ENCODE measurements around the gene PNPLA7. TPM values are rescaled to one million over a fixed set of nuclear protein-coding genes. Genes with fewer than 3 reads are reported as not detected.
A peak's percentile ranks its signal among the peaks of the same experiment; 100 is the strongest.
"Not testable (repeated sequence)": the region's sequence is repeated elsewhere in the genome, so short reads cannot be mapped to it uniquely, and the experiment has no call there.

The PNPLA7 gene
- total RNA-seq (10 to 100 TPM in 4 of 7 donors, 1 to 10 TPM in 3; 5.1 to 22.7 (median 11.3) TPM), polyA plus RNA-seq (10 to 100 TPM in 2 of 3 donors, 1 to 10 TPM in 1; 8.4 to 19.9 (median 10.1) TPM)
- long read RNA-seq, donor 1 = 0 reads
- long read RNA-seq, donor 2 = 0 reads

DNA sequence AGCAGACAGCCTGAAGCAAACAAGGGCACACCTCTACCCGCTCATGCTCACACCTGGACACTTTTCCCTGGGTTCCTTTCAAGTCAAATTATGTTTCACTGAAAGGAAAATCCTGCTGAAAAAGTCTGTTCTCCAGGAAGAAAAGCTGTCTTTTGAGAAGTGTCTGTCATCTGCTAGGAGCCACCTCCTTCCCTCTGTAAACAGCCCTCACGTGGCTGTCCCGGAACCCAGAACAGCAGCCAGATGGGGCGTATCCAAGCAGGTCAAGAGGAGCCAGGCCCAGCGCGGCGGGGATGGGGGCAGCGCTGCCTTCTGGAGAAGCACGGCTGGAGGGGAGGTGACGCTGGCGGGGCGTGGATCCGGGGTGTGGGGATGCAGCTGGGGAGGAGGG lies at the start of gene PNPLA7:
Gene PNPLA7, minus strand, starts transcription at position 172 of the 391 bp plus-strand sequence. CDS start 205 bp downstream, outside the sequence.
- intact Hi-C loops (cut with DNase I; ENCODE audit: low total_unique reads) = no loop called here
- Histone ChIP-seq H3K27ac (peak within 1 kb of the TSS; percentile 51 to 93 (median 90)), H3K4me1 (peaks cover 15 to 70% (median 27%) of the 10 kb centered on the region in 6 donors), H3K36me3 (peaks cover 0 to 21% (median 6%) of the 10 kb centered on the region in 6 donors), H3K4me3 (peak within 1 kb of the TSS; percentile 68 to 98 (median 90)), H3K9me3 (no peaks in the 10 kb centered on the region), H3K27me3 (replicated peaks in 1 of 7) (no peaks in the 10 kb centered on the region)
- TF ChIP-seq POLR2A (IDR thresholded peaks at IDR 0.05) (no peak), POLR2AphosphoS5 (IDR thresholded peaks at IDR 0.05) (peak; percentile 68 to 81 (median 77))
- DNase-seq = peak; percentile 92
- WGBS, 5 donors = 2 to 14% (median 5%) methylated on average over 4 to 13 of the region's 13 CpGs

DNA sequence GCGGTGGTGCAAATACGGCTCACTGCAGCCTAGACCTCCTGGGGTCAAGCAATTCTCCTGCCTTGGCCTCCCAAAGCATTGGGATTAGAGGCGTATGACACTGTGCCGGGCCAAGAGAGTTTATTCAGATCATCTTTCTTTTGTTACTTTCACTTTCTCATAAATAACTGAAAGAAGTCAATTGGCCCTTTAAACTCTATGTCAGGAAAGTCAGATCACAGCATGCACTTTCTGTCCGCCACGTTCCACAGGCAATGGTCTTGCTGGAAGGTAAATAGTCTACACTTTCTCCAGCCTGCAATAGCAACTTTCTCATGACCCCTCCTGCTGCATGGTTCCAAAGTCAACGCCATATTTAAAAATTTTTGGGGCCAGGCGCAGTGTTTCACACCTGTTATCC lies 48.7 kb upstream of the PNPLA7 start:
- TF ChIP-seq, protein P1, sequence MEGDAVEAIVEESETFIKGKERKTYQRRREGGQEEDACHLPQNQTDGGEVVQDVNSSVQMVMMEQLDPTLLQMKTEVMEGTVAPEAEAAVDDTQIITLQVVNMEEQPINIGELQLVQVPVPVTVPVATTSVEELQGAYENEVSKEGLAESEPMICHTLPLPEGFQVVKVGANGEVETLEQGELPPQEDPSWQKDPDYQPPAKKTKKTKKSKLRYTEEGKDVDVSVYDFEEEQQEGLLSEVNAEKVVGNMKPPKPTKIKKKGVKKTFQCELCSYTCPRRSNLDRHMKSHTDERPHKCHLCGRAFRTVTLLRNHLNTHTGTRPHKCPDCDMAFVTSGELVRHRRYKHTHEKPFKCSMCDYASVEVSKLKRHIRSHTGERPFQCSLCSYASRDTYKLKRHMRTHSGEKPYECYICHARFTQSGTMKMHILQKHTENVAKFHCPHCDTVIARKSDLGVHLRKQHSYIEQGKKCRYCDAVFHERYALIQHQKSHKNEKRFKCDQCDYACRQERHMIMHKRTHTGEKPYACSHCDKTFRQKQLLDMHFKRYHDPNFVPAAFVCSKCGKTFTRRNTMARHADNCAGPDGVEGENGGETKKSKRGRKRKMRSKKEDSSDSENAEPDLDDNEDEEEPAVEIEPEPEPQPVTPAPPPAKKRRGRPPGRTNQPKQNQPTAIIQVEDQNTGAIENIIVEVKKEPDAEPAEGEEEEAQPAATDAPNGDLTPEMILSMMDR (IDR thresholded peaks at IDR 0.05 in 8 of 11, conservative IDR thresholded peaks at IDR 0.05 in 3 of 11) = no peak
- TF ChIP-seq POLR2AphosphoS5 (IDR thresholded peaks at IDR 0.05) = no peak
- no peak for TF ChIP-seq POLR2A (IDR thresholded peaks at IDR 0.05)
- no peaks in the 10 kb centered on the region for H3K9me3 ChIP-seq
- H3K27ac ChIP-seq = peak overlapping the region in 2 of 8 donors; percentile 11 to 46
- no peak overlapping the region for H3K4me3 ChIP-seq
- H3K4me1 ChIP-seq = peaks cover 0 to 20% (median 7%) of the 10 kb centered on the region in 6 donors
- DNase-seq = no peak
- H3K36me3 ChIP-seq = no peaks in the 10 kb centered on the region
- intact Hi-C loops (cut with DNase I; ENCODE audit: low total_unique reads) = no loop called here
- H3K27me3 ChIP-seq (replicated peaks in 1 of 7) = no peaks in the 10 kb centered on the region
- 77 to 85% (median 81%) methylated on average over 8 of the region's 8 CpGs for WGBS, 5 donors

DNA sequence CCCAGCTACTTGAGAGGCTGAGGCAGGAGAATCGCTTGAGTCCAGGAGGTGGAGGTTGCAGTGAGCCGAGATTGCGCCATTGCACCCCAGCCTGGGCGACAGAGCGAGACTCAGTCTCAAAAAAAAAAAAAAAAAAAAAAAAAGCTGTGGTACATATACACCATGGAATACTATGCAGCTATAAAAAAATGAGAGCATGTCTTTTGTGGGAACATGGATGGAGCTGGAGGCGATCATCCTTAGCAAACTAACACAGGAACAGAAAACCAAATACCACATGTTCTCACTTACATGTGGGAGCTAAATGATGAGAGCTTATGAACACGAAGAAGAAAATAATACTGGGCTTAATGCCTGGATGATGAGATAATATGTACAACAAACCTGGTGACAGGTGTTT lies 46.4 kb upstream of the PNPLA7 start:
- H3K36me3 ChIP-seq; H3K9me3 ChIP-seq; H3K27ac ChIP-seq; DNase-seq; H3K4me3 ChIP-seq; intact Hi-C loops (cut with DNase I; ENCODE audit: low total_unique reads); H3K27me3 ChIP-seq (replicated peaks in 1 of 7): not testable (repeated sequence)
- 90 to 98% (median 92%) methylated on average over 7 of the region's 7 CpGs for WGBS, 5 donors
- peaks cover 0 to 17% (median 5%) of the 10 kb centered on the region in 6 donors for H3K4me1 ChIP-seq

DNA sequence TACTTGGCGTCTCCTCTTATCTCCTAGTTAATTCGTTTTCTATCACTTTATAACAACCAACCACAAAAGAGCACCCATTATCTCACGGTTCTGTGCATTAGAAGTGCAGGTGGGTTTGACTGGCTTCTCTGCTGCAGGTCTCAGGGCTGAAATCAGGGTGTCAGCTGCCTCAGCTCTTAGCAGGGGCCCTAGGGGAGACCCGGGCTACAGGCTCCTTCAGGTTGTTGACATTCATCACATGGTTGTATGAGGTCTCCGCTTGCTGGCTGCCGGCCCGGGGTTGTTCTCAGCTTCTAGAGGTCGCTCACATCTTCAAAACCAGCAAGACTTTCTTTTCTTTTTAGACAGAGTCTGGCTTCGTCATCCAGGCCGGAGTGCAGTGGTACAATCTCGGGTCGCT lies 43.0 kb upstream of the PNPLA7 start:
- no peak for DNase-seq
- Histone ChIP-seq H3K27me3 (replicated peaks in 1 of 7) (no peaks in the 10 kb centered on the region), H3K4me1 (peaks cover 6 to 43% (median 24%) of the 10 kb centered on the region in 6 donors), H3K9me3 (no peaks in the 10 kb centered on the region), H3K4me3 (no peak overlapping the region), H3K27ac (no peak overlapping the region), H3K36me3 (peaks cover 0 to 4% (median 2%) of the 10 kb centered on the region in 6 donors)
- WGBS, 5 donors = 84 to 89% (median 86%) methylated on average over 12 of the region's 12 CpGs
- TF ChIP-seq, protein P1 (IDR thresholded peaks at IDR 0.05 in 8 of 11, conservative IDR thresholded peaks at IDR 0.05 in 3 of 11) = no peak
- TF ChIP-seq POLR2A (IDR thresholded peaks at IDR 0.05) = no peak
- no peak for TF ChIP-seq POLR2AphosphoS5 (IDR thresholded peaks at IDR 0.05)
- intact Hi-C loops (cut with DNase I; ENCODE audit: low total_unique reads) = no loop called here

DNA sequence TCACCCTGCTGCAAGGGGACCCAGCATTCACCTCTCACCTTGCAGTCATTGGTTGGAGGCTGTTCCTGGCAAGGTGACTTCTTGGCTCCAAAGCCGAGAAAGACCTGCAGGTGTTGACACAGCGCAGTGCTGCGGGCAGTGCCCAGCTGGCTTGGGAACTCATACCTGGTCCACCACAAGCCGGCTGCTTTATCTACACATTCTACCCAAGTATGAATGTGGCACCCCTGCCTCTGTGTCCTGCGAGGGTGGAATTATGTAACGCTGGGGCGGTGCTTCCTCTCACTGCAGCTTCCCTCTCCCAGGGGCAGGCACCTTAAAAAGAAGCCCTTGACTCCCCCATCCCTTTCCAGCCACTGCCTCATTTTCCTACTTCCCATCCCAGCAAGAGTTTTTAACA lies 42.6 kb upstream of the PNPLA7 start:
- Histone ChIP-seq H3K4me3 (no peak overlapping the region), H3K36me3 (peaks cover 0 to 8% (median 6%) of the 10 kb centered on the region in 6 donors), H3K4me1 (peaks cover 6 to 47% (median 26%) of the 10 kb centered on the region in 6 donors), H3K27me3 (replicated peaks in 1 of 7) (no peaks in the 10 kb centered on the region), H3K27ac (no peak overlapping the region), H3K9me3 (no peaks in the 10 kb centered on the region)
- DNase-seq = no peak
- WGBS, 5 donors = 59 to 81% (median 64%) methylated on average over 6 to 7 of the region's 7 CpGs
- TF ChIP-seq POLR2AphosphoS5 (IDR thresholded peaks at IDR 0.05) (no peak), POLR2A (IDR thresholded peaks at IDR 0.05) (no peak)
- TF ChIP-seq, protein P1 (IDR thresholded peaks at IDR 0.05 in 8 of 11, conservative IDR thresholded peaks at IDR 0.05 in 3 of 11) = no peak
- intact Hi-C loops (cut with DNase I; ENCODE audit: low total_unique reads) = no loop called here

Measured in spleen (tissue), 13 donors.